GM15510 (cell line): ENCODE measurements around the gene BACE1-AS.

Source experiments
- POLR2A ChIP-seq: IDR thresholded peaks from 3 replicates; pipeline ENCODE4 v1.6.1; 2011; ENCODE audit warnings: borderline replicate concordance; ENCODE audit not compliant: insufficient read length; ENCODE audit errors: extremely low read depth

BACE1-AS gene

DNA sequence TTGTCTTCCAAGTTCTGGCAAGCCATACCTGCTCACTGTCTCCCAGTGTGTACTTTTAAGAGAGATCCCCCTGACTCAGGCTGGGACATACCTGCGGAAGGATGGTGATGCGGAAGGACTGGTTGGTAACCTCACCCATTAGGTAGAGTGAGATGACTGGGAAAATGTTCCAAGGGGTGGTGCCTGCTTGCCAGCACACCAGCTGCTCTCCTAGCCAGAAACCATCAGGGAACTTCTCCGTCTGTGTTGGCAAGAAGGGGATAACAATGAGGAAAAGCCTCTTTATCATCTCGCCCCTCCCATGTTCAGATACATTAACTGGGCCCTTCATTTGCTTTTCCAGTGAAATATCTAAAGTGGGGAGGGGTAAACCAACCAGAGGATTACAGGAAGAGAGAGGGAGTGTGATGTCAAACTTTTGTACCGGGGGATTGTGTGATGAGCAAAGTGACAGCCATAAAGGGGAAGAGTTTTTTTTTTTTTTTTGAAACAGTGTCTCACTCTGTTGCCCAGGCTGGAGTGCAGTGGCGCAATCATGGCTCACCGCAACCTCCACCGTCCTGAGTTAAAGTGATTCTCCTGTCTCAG, at the start of gene BACE1-AS:
Gene BACE1-AS, plus strand, starts transcription at position 538 of the 588 bp plus-strand sequence.
- TF ChIP-seq POLR2A = no peak

DNA sequence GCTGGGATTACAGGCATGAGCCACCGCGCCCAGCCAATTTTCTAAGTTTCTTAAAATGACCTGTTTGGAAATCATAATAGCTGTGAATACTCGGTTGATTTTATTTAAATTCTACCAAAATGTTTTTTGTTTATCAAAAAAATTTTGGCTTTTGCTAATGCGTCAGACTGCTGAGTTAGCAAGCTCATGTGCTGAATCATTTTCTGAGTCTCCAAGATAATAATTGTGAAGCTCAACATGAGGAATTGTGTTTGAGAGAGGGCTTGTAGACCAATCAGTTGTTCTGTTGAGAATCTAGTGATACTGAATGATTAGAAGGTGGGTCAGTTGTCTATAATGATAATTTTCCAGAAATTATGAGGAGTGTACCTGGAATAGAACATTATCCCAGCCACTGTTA, 42.8 kb upstream of the BACE1-AS start:
- TF ChIP-seq POLR2A = no peak

DNA sequence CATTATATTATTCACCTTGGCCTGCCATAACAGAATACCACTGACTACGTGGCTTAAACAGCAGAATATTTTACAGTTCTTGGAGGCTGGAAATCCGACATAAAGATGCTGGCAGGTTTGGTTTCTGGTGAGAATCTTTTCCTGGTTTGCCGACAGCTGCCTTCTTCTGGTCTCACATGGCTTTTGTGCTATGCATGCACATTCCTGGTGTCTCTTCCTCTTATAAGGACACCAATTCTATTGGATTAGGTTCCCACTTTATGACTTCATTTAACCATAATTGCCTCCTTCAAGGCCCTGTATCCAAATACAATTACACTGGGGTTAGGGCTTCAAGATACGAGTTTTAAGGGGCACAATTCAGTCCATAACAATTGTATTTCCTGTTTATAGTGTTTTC, 41.6 kb upstream of the BACE1-AS start:
- TF ChIP-seq POLR2A = no peak

DNA sequence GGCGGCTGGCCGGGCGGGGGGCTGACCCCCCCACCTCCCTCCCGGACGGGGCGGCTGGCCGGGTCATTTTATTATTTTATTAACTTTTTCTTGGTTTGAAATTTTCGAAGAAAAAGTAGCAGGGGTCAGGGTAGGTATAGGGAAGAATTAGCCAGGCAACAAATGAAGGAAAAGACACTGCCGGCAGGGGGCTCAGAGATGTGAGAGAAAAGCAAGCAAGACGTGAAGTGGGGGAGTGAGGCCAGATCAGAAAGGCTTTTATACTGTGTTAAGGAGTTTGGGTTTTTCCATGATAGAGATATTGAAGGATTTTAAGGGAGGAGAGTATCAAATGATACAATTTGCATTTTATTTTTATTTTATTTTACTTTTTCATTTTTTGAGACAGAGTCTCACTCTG, 39.6 kb upstream of the BACE1-AS start:
- TF ChIP-seq POLR2A = no peak

DNA sequence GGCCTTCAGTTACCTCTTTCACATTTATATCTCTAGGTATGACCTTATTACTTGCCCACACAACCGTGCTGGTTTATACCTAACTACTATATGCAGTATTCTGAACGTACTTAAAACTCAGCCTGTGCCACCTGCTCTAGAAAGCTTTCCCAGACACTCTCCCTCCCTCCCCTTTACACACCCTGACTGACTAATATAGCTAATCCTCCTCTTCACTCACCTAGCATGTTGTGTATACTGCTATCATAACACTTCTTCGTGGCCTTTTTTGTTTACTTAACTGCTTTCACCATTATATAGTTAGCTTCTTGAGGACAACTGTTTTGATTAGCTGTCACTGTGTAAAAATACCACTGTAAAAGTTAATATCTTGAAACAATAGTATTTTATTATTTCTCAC, 35.2 kb upstream of the BACE1-AS start:
- no peak for TF ChIP-seq POLR2A

DNA sequence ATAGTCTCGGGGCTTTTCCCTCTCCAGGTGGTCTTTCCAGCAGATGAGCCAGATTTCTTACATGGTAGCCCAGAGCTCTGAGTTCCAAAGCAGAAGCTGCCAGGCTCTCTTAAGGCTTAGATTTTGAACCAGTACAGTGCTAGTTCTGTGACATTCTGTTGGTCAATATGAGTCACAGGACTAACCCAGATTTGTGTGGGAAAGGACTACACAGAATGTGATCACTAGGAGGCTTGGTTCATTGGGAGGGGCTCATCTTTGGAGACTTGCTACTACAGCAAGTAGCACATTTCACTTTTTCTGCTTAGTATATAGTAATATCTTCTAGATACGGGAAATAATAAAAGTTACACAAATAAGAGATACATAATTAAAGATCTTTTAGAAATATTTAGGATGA, 34.6 kb upstream of the BACE1-AS start:
- no peak for TF ChIP-seq POLR2A

DNA sequence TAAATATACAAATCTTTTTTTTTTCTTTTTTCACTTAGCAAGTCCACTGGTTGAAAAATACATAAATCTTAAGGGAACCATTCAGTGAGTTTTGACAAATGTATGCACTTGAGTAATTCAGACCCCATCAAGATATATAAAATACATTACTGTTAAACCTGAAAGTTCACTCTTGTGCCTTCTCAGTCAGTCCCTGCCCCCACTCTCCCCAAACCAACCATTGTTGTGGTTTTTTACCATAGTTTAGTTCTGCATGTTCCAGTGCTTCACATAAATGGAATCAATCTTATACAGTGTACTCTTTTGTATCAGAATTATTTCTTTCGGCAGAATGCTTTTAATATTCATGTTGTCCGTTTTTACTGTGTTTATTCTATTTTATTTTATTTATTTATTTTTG, 32.6 kb upstream of the BACE1-AS start:
- TF ChIP-seq POLR2A = no peak

DNA sequence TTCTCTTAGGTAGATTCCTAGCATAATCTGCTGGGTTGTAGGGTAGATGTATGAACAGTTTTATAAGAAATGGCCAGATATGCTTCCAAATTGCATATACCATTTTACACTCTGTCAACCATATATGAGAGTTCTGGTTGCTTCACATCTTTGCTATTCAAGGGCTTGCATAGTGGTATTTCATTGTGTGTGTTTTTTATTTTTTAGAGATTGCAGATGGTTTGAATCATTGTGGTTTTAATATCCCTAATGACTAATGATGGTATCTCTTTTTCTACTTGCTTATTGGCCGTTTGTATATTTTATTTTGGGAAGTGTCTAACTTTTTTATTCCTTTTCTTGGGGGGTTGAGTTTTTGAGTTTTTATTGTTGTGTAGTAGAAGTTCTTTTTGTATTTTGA, 31.7 kb upstream of the BACE1-AS start:
- no peak for TF ChIP-seq POLR2A

DNA sequence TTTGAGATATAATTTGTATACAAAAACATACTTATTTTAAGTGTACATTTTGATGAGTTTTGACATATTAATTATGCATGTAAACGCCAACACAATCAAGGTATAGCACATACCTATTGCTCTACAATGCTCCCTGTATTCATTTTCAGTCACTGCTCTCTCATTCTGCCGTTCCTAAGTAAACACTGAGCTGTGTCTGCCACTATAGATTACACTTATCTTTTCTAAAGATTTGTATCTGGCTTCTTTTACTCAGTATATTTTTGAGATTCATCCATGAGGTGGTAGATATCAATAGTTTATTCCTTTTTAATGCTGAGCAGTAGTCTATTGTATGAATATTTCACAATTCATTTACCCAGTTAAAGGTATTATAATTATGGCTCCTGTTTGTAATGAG, 25.4 kb upstream of the BACE1-AS start:
- TF ChIP-seq POLR2A = no peak

DNA sequence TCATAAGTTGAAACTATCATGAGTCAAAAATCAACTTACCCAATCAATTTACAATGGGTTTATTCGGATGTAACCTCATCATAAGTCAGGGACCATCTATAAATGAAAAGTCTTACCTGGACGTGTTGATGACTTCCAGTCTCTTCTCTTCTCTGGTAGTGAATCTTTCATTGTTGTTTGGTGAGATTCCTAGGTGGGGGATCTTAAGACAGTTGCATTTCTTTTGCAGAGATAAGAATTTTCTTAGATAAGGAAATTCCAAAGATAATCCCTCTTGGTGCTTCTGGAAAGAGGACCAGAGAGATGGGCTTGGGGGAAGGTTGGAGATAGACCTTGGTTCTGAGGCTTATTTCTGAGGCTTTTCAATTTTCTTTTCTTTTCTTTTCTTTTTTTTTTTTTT, 21.3 kb upstream of the BACE1-AS start:
- TF ChIP-seq POLR2A = no peak

DNA sequence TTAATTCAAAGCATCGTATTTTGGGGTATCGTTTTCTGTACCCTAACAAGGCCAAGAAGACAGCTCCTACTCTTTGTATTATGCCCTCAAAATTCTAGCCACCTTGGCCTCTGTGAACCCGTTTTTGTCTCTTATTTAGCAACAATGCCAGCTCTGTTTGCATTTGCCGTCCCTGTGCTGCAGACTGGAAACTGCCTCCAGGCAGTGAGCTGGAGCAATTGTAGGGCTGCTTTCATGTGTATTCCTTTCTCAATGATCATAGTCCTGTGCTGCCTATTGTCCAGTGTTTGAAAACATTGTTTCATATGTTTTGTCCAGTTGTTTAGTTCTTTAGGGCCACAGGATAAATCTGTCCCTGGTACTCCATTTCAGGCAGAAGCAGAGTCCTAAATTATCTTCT, 19.9 kb upstream of the BACE1-AS start:
- no peak for TF ChIP-seq POLR2A

DNA sequence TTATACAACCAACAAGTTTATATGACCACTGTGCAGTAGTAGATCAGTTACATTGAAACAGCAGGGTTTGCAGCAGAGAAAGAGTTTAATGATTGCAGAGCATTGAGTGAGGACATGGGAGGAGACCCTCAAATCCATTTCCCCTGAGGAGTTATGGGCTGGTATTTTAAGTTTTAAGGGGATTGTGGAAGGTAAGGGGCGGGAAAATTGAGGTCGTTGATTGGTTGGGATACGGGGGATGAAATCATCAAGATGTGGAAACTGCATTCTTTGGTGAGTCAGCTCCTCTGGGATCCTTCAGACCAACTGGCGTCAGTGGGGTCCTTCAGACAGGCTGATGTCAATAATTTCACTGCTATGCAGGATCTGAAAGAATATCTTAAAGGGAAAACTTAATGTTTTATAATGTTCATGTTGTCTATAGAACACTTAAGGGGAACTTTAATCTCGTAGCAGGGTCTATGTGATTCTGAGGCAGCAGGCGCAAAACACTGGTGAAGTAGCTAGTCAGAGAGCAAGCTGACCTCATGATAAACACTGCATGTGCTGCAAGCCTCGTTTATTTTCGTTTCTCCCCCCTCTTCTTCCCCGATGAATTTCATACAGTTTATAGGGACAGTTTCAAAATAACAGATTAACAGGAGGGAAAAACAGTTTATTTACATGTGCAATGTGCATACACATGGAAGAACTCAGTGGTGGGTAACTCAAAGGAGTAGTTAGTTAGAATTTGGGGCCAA, 17.4 kb upstream of the BACE1-AS start:
- TF ChIP-seq POLR2A = no peak

DNA sequence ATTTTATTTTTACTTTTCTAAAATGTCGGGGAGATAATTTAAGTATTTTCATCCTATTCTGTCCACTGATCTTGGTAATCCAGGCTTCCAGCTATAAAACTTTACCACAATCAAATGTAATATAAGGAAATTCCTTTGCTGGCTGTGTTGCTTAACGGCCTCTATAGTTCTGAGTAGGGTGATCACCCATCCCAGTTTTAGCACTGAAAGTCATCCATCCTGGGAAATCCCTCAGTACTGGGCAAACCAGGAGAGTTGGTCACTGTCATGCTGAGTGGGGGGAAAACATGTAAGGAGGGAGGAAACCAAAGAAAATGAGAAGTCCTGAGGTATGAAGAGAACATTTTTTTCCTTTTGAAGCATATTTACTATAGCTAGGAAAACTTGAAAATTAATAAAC, 12.8 kb upstream of the BACE1-AS start:
- TF ChIP-seq POLR2A = no peak

DNA sequence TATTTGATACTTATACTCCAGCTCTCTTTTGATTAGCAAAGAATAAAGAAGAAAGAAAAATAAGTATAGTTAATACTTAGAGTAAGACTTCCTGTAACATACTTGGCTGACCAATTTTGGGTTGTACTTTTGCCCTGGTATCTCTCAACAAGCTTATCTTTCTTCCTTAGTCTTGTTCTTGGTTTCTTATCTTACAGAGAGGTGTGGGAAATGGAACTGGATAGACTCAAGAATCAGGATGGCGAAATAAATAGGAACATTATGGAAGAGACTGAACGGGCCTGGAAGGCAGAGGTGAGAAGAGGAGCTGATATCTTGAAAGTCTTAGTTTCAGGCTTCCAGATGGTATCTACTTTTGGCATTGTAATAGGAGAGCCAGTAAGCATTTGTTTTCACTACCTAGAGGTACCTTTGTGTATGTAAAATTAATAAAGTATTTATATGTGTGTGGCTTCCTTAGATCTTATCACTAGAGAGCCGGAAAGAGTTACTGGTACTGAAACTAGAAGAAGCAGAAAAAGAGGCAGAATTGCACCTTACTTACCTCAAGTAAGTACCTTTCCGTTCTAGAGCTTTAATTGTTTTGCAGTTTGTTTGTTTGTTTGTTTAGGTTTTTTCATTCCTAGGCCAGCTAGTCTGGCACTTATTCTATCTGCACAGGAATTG, 11.3 kb upstream of the BACE1-AS start:
- no peak for TF ChIP-seq POLR2A

DNA sequence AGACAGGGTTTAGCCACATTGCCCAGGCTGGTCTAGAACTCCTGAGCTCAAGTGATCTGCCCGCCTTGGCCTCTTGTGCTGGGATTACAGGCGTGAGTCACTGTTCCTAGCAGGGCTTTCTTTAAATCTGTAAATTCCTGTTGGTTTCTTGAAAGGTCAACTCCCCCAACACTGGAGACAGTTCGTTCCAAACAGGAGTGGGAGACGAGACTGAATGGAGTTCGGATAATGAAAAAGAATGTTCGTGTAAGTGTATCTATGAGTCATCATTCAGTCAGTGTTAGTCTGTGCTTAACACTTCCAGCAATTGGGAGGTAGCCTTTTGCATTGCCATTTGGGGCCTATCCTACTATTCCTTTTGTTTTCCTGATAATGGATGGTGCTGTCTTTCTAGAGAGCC, 10.0 kb upstream of the BACE1-AS start:
- no peak for TF ChIP-seq POLR2A

DNA sequence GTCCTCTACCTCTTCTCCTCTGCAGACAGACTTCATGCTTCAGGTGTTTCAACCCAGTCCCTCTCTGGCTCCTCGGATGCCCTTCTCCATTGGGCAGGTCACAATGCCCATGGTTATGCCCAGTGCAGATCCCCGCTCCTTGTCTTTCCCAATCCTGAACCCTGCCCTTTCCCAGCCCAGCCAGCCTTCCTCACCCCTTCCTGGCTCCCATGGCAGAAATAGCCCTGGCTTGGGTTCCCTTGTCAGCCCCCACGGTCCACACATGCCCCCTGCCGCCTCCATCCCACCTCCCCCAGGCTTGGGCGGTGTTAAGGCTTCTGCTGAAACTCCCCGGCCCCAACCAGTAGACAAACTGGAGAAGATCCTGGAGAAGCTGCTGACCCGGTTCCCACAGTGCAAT, 9.3 kb upstream of the BACE1-AS start:
- no peak for TF ChIP-seq POLR2A
